Glomerular visceral epithelial cell (primary cell): Measurements from ENCODE around the gene SEC31A.
"Not testable (repeated sequence)": the region's sequence is repeated elsewhere in the genome, so short reads cannot be mapped to it uniquely, and the experiment has no call there.

Source experiments
- DNase-seq: peaks from one replicate; pipeline ENCODE4 v3.0.0-alpha.2; 2016; ENCODE audit errors: extremely low spot score

Gene SEC31A, protein sequence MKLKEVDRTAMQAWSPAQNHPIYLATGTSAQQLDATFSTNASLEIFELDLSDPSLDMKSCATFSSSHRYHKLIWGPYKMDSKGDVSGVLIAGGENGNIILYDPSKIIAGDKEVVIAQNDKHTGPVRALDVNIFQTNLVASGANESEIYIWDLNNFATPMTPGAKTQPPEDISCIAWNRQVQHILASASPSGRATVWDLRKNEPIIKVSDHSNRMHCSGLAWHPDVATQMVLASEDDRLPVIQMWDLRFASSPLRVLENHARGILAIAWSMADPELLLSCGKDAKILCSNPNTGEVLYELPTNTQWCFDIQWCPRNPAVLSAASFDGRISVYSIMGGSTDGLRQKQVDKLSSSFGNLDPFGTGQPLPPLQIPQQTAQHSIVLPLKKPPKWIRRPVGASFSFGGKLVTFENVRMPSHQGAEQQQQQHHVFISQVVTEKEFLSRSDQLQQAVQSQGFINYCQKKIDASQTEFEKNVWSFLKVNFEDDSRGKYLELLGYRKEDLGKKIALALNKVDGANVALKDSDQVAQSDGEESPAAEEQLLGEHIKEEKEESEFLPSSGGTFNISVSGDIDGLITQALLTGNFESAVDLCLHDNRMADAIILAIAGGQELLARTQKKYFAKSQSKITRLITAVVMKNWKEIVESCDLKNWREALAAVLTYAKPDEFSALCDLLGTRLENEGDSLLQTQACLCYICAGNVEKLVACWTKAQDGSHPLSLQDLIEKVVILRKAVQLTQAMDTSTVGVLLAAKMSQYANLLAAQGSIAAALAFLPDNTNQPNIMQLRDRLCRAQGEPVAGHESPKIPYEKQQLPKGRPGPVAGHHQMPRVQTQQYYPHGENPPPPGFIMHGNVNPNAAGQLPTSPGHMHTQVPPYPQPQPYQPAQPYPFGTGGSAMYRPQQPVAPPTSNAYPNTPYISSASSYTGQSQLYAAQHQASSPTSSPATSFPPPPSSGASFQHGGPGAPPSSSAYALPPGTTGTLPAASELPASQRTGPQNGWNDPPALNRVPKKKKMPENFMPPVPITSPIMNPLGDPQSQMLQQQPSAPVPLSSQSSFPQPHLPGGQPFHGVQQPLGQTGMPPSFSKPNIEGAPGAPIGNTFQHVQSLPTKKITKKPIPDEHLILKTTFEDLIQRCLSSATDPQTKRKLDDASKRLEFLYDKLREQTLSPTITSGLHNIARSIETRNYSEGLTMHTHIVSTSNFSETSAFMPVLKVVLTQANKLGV

DNA sequence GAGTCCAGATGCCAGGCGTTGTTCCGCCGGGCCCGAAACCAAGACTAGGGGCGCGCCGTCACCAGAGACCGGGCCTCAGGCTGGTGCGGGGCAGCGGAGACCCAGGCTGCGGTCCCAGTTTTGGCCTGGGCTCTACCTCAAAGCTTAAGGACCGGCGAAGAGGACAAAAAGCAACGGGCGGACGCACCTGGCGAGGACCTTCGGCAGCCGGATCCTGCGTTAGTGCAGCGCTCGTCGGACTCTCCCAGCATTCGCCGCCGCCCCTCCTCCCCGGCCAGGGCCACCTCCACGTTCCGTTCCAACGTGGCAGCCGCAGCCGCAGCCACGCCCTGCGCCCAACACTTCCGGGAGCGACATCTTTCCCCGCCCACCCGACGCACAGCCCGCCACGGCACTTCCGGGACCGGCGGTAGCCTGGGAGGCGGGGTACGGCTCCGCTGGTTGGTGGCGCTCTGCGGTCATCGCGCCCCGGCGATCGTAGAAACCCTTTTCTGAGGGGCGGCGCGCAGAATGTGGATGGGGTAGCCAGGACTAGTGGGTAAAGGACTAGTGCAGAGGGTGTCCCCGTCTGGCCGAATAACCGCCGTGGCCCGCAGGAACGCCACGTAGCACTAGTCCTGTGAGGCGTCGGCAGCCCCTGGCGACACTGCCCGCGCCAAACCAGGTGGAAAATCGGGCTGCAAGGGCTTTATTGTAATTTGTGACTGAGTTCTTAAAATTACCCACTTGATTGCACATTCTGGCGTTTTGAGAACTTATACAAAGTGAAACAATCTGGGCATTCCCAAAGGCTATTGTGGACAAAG, at the start of gene SEC31A:
SEC31A (minus strand) TSS at position 253 of the 806 bp plus-strand sequence. CDS start 9,217 bp downstream, outside the sequence.
- DNase-seq = peak; percentile 97

DNA sequence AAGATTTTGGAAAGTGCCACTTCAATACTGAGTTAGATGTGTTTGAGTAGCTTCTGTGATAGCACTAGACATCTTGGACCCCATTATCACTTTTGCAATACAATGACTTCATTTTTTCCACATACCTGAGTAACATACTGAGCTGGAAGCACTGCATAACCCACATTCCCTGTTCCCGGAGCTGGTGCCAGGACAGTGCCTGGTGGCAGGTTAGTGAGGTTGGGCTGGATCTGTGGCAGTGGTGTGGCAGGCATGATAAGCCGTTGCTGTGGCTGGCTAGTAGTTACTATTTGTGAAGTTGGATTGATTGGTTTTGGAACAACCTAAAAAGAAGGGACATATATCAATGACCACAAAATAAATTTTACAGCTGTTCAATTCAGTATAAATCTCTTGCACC, 48.5 kb upstream of the SEC31A start:
- no peak for DNase-seq

DNA sequence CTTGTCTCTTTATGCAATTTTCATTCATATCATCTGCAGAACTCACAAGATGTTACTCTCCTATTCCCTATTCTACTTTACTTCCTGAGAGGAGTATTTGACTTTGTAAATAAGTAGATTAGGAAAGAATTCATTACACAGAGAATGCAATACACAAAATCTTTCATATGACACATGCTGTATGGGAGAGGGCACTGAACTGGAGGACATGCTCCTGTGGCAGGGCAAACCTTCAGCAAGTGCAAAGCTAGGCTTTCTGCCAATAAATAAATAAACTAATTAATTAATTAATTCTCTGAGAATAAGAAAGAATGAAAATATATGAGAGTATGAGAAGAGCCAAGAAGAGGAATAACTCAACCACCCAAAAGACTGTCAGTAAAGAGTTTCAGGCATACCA, 43.5 kb upstream of the SEC31A start:
- DNase-seq = no peak

DNA sequence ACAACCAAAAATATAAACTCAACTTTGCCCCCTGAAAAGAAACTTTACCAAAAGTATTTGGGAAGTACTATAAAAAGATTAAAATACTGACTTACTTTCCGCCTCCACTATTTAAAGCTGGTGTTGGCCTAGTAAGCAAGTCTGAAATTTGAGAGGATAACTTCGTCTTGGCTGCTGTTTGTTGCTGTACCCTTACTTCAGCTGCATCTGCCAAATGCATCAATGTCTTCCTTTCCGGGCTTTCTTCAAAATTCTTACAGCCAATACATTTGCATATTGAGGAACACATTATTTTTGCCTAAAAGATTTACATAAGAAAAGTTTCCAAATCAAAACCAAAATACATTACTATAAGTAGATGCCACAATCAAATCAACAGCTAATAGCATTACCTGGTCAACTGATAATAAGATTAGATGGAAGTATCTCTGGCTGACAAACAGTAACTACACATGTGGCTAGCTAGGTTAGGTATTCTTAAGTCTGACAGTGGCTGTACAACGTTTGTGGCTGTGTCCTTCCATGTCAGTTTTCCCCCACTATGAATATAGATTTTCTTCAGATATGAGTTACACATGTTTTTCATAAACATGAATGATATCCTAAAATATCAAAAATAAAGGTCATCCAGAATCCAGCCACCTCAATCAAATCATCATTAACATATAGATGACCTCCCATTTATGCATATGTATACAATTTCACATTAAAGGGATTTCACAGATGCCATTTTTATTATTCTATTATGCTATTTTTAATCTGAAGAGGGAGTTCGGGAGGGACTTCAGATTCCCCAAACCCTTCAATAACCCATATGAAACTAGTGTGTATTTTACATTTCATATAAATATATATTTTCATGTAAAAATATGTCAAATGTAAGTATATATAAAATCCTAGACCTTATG, 40.1 kb upstream of the SEC31A start:
- no peak for DNase-seq

DNA sequence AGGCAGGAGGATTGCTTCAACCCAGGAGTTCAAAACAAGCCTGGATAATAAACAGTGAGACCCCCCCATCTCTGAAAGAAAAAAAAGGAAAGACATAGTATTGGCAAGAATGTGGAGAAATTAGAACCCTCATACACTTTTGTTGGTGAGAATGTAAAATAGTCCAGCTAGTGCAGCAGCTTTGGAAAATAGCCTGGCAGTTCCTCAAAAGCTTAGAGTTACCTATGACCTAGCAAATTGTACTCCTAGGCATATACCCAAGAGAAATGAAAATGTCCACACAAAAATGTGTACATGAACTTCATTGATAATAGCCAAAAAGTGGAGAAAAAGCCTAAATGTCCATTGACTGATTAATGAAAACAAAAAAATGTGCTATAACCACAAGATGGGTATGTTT, 30.8 kb upstream of the SEC31A start:
- DNase-seq = no peak

DNA sequence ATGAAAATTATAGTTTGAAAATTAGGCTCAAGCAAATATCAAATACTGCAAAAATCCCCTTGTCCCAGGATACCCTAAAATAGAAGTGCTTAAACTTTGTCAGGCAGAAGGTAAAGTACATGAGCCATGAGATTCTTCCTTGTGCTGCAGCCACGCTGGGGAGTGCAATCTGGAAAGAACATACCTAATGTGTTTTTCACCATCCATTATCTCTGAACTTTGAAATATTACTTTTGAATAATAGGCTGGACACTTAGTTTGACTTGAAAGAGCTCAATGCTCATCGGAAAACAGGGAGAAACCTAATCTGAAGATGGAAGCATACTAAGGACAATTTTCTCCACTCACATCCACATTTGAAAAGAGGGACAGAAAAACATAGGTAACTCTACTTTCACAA, 28.4 kb upstream of the SEC31A start:
- no peak for DNase-seq

DNA sequence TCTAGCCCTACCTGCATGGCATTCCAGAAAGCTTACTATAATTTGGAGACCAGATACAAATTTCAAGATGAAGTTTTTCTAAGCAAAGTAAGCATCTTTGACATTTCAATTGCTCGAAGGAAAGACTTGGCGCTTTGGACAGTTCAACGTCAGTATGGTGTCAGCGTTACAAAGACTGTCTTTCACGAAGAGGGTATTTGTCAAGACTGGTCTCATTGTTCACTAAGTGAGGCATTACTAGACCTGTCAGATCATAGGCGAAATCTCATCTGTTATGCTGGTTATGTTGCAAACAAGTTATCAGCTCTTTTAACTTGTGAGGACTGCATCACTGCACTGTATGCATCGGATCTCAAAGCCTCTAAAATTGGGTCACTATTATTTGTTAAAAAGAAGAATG, 27.1 kb upstream of the SEC31A start:
- DNase-seq = no peak

DNA sequence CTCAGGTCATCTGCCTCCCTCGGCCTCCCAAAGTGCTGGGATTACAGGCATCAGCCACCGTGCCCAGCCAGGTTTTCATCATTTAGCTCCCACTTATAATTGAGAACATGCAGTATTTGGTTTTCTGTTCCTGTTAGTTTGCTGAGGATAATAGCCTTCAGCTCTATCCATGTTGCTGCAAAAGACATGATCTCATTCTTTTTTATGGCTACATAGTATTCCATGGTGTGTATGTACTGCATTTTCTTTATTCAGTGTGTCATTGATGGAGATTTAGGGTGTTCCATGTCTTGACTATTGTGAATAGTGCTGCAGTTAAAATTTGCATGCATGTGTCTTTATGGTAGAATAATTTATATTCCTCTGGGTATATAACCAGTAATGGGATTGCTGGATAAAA, 23.0 kb upstream of the SEC31A start:
- DNase-seq = not testable (repeated sequence)

DNA sequence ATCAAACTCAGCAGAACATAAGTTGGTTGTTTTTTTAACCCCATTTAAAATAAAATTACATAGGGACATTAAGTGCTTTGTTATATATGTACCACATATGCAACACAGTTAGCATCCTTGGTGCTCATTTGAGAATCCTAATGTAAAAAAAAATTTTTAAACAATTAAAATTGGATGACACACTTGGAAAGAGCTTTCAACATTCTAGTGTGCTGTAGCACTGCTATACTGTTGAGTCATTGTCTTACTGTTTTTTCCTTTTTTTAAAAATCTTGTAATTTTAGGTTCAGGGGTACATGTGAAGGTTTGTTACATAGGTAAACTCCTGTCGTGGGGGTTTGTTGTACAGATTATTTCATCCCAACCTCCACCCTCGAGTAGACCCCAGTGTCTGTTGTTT, 22.4 kb upstream of the SEC31A start:
- DNase-seq = no peak

DNA sequence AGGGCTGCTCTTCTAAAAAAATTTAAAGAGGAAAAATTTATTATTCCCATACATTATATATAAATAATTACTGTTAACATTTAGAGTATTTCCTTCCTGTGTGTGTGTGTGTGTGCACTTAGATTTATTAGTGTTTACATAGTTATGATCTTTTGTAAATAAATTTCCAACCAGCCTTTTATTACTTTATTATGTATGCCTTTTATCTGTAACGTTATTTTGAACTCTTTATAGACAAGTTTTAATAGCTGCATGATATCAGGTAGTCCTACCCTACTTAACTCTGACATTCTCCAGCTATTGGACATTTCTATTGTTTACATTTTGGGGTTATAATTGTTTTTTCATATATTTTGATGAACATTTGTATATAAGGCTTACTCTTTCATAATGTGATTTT, 18.4 kb upstream of the SEC31A start:
- DNase-seq = no peak

DNA sequence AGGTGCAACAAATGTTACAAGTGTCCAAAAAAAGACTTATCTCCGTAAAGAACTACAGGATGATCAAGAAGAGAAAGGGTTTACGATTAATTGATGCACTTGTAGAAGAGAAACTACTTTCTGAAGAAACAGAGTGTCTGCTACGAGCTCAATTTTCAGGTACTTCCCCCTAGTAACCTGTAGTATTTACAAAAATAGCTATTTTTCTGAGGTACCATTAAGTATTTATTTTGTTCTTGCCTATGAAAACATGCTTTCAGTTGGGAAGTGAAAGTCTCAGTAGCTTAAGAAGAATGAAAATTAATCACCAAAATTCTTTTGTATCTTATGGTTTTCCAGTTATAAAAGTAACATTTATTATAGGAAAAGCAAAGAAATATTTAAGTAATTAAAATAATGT, 15.5 kb upstream of the SEC31A start:
- no peak for DNase-seq

DNA sequence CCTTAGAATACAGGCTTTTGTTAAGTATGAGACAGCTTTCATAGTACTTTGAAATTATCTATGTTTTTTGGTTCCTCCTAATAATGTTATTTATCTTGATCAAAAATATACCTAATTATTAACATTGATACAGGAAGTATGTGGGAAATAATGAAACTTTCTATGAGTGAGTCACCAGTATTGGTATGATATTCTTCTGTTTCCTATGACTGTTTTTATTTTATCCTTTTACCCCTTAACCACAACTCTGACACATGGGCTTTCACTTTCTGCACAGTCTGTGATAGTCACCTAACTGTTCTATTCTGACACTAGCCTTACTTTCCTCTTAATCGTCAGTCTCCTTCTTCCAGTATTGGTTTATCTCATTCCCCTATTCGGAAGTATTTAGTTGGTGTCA, 14.3 kb upstream of the SEC31A start:
- DNase-seq = peak; percentile 46

DNA sequence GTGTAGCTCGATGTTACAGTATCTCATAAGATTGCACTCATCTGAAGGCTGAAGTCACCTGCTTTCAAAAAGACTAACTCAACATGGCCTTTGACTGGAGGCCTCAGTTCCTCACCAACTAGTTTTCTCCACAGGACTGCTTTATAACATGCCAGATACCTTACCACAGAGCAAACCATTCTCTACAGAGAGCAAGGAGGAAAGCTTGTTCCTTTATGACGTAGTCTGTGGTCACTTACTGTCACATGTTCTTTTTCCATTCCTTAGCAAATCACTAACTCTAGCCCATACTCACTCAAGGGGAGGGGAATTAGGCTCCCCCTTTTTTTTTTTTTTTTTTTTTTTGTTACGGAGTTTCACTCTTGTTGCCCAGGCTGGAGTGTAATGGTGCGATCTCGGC, 12.8 kb upstream of the SEC31A start:
- DNase-seq = no peak

DNA sequence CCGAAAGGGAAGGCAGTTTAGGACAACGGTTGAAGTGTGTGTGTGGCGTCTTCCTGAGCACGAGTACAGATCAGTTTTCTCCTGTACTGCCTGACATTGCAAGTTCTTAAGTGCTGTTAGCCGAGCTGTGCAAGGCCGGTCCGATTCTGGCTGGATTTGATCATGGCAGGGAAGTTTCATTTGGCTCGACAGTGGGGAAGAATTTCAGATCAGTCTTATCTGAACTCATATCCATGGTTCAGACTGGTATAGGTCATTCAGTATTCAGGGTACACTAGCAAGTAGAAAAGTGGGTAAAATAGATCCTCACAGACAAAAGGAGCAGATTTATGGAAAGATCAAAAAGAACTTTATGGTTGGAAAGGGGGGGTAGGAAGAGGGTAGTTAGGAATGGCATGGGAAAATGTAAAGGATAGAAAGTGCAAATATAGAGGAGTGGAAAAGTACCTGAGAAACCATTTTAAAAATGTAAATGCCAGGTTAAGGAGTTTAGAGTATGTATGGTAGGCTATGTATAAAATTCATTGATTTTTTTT, 10.3 kb upstream of the SEC31A start:
- DNase-seq = no peak

DNA sequence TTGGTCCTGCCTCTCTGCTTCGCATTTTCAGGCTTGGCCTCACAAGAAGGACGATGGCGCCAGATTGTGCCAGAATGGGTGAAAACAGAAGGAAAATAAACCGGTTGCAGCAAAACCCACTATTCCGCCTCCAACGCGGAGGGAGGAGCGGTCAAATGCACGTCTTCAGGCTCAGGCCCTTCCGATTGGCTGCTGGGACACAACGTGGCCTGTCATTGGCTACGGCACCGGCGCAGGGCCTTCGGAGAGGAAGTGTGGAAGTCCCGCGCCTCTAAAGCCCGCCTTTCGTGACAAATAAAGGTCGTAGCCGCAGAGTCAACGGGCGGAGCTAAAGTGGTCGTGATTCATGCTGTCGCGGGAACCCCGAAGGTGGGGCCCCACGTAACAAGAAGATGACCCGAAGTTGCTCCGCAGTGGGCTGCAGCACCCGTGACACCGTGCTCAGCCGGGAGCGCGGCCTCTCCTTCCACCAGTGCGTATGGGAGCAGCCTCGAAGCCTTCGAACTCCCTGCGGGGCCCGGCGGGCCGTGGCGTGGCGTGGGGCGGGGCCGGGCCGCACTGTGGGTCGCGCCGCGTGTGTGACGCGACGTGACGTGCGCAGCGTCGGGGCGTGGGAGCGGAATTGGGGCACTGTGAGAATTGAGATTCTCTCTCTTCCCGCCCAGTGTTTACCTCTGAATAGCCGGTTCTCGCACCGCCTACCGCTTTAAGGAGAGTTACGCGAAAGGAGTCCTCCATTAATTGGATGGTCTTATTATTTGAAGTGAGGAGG, 9.6 kb upstream of the SEC31A start, which contains the start of gene THAP9:
THAP9 (plus strand) TSS at position 325 of the 772 bp plus-strand sequence; CDS start at position 393, 68 bp downstream.
- peak; percentile 100 for DNase-seq

DNA sequence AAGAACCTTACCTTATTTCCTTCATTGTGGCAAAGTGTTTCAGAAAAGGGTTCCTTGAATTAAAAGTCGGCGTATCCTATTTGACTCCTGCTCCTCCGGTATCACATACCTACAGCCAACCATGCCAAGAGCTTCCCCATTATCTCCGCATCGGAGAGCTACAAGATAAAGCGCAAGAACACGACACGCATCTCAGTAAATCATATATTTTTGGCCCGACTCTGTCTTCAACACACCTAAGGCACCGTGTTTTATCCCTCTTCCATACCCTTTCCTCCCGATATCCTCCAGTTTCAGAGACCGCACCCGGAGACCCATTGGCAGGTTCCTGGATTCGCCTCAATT, 9.1 kb upstream of the SEC31A start:
- no peak for DNase-seq

DNA sequence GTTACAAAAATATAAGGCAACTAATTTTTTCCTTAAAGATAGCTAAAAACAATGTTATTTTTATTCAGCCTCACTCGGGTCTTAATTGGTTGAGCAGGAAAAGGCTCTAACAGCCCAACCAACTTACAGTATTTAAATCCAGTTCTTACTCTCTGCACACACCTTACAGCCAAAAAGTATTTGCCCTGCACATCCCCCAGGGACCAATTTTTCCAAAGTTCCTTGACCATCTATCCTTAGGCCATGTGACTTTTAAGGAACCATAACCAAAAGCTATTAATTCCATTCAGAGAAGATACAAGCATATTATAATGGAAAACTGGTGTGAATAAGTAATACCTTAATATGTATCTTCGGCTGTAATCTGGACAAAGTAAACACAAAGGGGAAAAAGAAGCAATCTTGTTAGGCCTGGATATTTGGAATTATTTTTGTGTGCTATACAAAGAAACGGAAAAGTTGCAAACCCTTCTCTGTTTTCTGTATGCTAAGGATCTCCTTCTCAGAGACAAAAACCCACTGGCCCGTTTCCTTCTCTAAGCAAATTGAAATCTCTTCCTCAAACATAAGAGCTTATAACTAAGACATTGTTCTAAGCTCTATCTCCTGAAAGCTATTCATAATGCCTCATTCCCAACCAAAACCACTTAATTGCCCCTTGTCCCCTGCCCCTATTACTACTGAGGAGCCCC, 8.6 kb upstream of the SEC31A start:
- DNase-seq = no peak
